HG03280 (cell line): ENCODE data around the gene COL21A1.
"Not testable (repeated sequence)": the region's sequence is repeated elsewhere in the genome, so short reads cannot be mapped to it uniquely, and the experiment has no call there.

Source experiments
- ATAC-seq: cut with Tn5 transposase; IDR thresholded peaks from one replicate; pipeline ENCODE4 v1.9.1; 2021; ENCODE audit warnings: mild to moderate bottlenecking, moderate library complexity; ENCODE audit not compliant: unreplicated experiment

The COL21A1 gene

DNA sequence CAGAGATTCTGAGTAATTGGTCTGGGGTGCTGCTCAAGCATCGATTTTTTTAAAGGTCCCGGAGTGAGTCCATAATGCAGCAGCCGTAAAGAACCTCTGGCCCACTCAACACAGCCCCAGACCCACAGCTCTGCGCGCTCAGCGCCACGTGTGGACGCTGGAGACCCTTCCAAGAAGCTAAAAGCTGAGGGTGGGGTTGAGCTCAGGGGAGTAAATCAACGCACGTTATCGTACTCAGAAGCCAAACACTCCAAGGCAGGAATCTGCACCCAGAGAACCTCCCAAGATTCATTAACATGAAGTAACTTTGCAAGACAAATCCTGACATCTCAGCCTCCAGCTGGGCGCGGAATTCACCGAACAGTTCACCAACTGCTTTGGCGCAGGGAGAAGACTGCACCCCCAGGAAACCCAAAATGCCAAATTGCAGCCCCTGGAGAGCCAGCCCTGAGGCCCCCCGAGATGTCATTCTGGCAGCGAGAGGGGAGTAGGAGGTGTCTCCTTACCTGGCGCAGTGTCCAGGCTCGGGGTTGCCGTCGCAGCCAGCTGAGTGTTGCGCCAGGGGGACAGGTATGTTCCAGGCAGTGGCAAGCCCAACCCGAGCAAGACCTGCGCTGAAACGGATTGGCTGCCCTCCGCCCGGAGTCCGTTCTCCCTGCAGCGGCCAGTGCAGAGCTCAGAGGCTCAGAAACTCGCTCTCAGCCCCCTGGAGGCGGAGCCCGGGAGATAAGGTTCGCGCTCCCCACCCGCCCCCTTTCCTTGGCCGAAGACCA is at the start of gene COL21A1:
TSS of gene COL21A1 (minus strand) at position 700 of the 773 bp plus-strand sequence. CDS start 64,962 bp downstream, outside the sequence.
- ATAC-seq = no peak

GRCh38 chr6:56293781-56294180 is 46.4 kb upstream of the COL21A1 start:
- no peak for ATAC-seq

DNA sequence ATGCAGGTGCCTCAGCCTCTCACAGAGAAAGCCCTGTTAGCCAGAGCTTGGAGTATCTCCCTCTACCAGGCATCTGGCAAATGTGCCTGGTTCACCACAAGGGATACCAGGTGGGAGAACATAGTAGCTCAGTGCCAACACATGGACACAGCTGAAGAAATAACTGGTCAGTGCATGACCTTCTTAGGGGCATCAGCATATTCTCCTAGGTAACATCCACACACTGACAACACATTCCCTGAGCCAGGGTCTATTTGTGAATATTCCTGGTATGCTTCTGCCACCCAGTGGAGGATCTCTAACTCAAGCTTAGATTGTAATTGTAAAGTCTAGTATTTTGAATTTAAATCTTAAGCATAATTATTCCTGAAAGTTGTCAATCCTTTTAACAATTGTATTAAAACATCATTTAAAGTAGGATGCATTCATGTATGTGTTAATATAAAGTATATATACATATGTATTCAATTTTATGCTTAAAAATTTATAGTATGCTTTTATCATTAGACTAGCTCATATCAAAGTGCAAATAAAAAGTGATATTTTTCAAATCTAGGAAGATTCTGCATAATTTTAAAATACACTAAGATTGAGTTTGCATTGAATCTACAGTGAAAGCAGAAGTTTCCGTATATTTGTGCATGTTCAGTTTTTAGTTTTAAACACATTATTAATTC is 45.3 kb upstream of the COL21A1 start:
- ATAC-seq = no peak

DNA sequence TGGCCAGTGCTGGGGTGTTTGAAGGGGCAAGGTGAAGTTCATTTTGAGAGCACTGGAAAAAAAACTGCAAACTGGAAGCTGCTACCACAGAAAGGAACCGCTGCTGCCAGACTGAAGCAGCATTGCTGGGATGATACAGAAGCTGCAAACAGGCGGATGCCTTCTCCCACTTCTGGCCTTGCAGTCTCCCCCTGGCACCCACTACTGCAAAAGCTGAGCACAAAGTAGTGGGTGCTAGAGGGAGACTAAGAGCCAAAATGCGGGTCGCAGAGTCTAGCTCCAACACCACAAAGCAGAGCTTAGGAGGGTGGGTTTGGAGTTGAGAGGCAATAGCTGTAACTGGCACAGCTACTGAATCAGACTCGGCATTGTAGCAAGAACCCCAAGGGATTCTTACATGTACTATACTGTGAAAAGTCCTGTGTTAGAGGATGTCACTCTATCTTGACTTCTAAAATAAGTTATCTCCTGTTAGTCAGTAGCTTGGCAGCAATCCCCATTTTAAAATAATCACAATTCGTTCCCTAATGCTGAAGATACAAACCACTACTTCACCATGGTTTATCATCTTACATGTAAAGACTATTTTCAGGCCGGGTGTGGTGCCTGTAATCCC is 44.0 kb upstream of the COL21A1 start:
- ATAC-seq = no peak

DNA sequence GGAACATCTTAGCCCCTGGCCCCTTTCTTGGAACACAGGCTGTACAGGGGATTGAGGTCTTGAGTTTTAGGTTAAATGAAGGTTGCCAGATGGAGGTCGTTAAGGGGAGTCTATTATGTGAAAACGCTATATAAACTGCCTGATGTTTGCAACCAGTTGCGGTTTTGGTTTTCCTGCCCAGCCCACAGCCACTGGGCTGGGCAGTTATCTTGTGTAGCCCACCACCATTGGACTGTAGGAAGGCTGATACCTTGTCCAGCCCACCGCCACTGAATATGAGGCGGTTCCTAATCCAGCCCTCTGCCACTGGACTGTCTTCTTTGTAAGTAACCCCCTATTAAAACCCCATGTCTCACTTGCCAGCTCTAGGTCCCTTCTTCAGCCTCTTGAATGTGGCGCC is 42.3 kb upstream of the COL21A1 start:
- ATAC-seq = no peak

GRCh38 chr6:56288347-56288746 is 41.0 kb upstream of the COL21A1 start:
- no peak for ATAC-seq

GRCh38 chr6:56282391-56282790 is 35.0 kb upstream of the COL21A1 start:
- no peak for ATAC-seq

DNA sequence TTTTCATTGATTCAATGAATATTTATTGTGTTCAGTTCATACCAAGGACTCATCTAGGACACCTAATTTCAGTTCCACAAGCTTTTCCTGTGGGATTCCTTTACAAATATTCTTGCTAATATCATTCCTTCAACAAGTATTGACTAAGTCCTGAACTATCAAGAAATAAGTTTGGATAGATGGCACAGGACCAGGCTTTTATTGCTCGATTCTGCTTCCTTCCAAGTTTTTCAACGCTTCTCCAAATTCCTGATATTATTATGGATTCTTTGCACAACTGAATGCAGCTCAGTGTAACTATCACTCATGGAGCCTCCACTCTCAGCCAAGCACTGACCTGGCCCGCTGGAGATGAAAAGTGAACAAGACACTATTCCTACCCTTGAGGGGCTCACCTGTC is 32.7 kb upstream of the COL21A1 start:
- no peak for ATAC-seq

GRCh38 chr6:56279331-56280080 is 32.1 kb upstream of the COL21A1 start:
- ATAC-seq = no peak

DNA sequence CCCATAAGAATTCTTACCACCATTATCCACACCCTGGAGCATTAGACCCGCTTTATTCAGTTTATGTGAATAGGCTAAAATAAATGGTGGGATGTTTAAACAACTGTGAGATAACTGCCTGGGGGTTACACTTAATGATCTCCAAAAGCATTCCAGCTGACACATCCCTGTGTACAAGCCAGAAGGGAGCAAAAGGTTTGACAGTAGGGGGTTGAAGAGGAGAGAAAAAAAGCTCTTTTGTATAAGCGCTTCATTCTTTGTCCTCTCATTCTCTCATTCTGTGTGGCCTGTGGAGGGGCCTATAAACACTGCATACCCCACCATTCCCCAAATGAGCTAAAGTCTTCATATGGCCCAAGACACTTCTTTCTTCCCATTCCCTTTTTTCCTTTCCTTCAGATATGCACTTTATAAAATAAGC is 30.8 kb upstream of the COL21A1 start:
- ATAC-seq = no peak

DNA sequence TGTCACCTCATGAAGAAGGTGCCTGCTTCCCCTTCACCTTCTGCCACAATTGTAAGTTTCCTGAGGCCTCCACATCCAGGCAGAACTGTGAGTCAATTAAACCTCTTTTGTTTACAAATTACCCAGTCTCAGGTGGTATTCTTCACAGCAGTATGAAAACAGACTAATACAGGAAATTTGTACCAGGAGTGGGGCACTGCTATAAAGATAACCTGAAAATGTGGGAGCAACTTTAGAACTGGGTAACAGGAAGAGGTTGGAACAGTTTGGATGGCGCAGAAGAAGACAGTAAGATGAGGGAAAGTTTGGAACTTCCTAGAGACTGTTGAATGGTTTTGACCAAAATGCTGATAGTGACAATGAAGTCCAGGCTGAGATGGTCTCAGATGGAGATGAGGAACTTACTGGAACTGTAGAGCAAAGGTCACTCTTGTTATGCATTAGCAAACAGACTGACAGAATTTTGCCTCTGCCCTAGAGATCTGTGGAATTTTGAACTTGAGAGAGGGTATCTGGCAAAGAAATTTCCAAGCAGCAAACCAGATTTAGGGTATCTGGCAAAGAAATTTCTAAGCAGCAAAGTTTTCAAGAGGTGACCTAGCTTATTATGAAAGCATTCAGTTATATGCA is 23.5 kb upstream of the COL21A1 start:
- ATAC-seq = no peak

- ATAC-seq = no peak
Observed at GRCh38 chr6:56268266-56268665, 20.9 kb upstream of the COL21A1 start.

DNA sequence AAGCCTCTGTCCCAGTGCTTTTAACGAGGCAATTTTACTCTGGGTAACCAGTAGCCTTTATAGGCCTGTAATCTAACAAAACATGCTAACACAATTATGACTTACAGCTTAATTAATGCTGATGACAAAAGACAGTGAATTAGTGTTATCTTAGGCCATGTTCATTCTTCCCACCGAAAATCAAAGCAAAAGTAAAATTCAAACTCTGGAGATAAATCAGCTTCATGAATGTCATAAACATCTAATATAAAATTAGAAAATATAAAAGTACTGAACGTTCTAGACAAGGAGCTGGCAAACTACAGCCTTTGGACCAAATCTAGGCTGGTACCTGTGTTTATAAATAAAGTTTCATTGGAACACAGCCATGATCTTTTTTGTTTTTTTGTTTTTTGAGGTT is 18.6 kb upstream of the COL21A1 start:
- no peak for ATAC-seq

- ATAC-seq = no peak
Observed at GRCh38 chr6:56263596-56264315, 16.4 kb upstream of the COL21A1 start.

- ATAC-seq = not testable (repeated sequence)
Observed at GRCh38 chr6:56260593-56260992, 13.2 kb upstream of the COL21A1 start.

- ATAC-seq = no peak
Observed at GRCh38 chr6:56259234-56260077, 12.1 kb upstream of the COL21A1 start.

DNA sequence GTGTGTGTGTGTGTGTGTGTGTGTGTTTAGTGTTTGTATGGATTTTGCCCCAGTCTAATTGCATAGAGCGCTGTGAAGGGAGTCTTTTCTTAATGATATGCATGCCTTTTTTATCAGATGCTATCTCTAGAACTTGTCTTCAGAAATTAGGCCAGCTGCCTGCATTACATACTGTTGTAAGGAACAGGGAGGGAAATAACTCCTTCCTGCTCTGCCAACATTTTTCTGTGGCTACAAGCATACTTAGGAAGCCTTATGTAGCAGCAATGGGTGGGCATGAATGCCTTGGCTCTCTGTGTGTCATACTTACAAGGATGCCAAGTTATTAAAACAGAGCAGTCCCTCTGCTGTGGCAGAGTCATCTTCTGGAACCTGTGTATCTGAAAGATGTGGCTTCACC is 8.0 kb upstream of the COL21A1 start:
- ATAC-seq = no peak

DNA sequence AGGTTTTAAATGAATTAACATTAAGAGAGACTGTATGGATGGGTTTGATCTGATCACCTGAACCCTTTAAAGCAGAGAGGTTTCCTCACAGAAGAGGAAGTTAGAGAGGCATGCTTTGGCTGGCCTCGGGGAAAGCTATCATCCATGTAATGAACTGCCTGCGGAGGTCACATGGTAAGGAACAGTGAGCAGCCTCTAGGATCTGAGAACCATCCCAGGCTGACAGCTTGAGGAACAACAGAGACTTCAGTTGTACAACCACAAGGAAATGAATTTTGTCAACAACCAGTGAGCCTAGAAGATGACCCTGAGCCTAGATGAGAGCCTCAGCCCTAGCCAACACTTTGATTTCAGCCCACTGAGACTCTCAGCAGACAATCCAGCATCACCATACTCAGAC is 2.9 kb upstream of the COL21A1 start:
- no peak for ATAC-seq

GRCh38 chr6:56247654-56248122 is 308 bp upstream of the COL21A1 start:
- ATAC-seq = no peak
